Measurements from ENCODE around the gene ECE1.
"Not testable (repeated sequence)": the region's sequence is repeated elsewhere in the genome, so short reads cannot be mapped to it uniquely, and the experiment has no call there.

DNA sequence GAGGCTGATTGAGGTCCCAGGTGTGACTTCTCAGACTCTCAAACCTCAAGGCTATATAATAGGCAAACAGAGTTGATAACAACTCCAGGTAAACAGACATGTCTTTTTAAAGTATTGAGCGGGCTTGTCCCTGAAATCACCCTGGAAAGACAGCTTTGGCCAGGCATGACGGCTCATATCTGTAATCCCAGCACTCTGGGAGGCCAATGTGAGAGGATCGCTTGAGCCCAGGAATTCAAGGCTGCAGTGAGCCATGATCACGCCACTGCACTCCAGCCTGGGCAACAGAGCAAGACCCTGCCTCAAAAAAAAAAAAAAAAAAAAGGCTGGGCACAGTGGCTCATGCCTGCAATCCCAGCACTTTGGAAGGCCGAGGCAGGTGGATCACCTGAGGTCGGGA lies 4.9 kb downstream of the ECE1 start:
- TF ChIP-seq POLR2AphosphoS5 (IDR thresholded peaks at IDR 0.05); CTCF (IDR thresholded peaks at IDR 0.05); POLR2A (IDR thresholded peaks at IDR 0.05); EP300 (IDR thresholded peaks at IDR 0.05; ENCODE audit: low read depth): not testable (repeated sequence)

Data from transverse colon (tissue), 4 donors.